Stimulated activated CD4-positive, alpha-beta T cell treated with anti-CD3 and anti-CD28 coated beads, Interleukin-1b, Interleukin-23, amount 100 ng/mL, for 1 hour (primary cell): ENCODE measurements around the gene MOB3C.

Source experiments
- DNase-seq, 2 donors: peaks; one replicate each; pipeline ENCODE4 v3.0.0-alpha.2; 2020; ENCODE audit warnings: low read depth in 2 of 2

The MOB3C gene

GRCh38 chr1:46638921-46639320, 22.3 kb upstream of the MOB3C start:
- no peak for DNase-seq

GRCh38 chr1:46637444-46638083, 21.0 kb upstream of the MOB3C start:
- DNase-seq, result no peak

- DNase-seq, result no peak
These were observed 18.6 kb upstream of the MOB3C start for GRCh38 chr1:46635205-46635604.

GRCh38 chr1:46630719-46631118, 14.1 kb upstream of the MOB3C start:
- DNase-seq, result no peak

GRCh38 chr1:46623743-46624644, 7.4 kb upstream of the MOB3C start:
- DNase-seq, result no peak

GRCh38 chr1:46622344-46622743, 5.7 kb upstream of the MOB3C start:
- DNase-seq, result no peak

GRCh38 chr1:46621930-46622329, 5.3 kb upstream of the MOB3C start:
- DNase-seq, result no peak

GRCh38 chr1:46619656-46620258, 3.1 kb upstream of the MOB3C start:
- DNase-seq, result no peak

- DNase-seq, result no peak
These were observed 2.3 kb upstream of the MOB3C start for GRCh38 chr1:46618754-46619415.

- DNase-seq, result no peak
These were observed 1.2 kb upstream of the MOB3C start for GRCh38 chr1:46617833-46618232.

- no peak for DNase-seq
These were observed 643 bp upstream of the MOB3C start for GRCh38 chr1:46617108-46617800.

- DNase-seq, result no peak
These were observed 876 bp downstream of the MOB3C start for GRCh38 chr1:46615735-46616134.

- DNase-seq, result no peak
These were observed 1.5 kb downstream of the MOB3C start for GRCh38 chr1:46615088-46615487.

- DNase-seq, result no peak
These were observed 2.0 kb downstream of the MOB3C start for GRCh38 chr1:46614604-46614984.

GRCh38 chr1:46613661-46614603, 2.7 kb downstream of the MOB3C start:
- no peak for DNase-seq

- no peak for DNase-seq
These were observed 3.5 kb downstream of the MOB3C start for GRCh38 chr1:46612937-46613660.

GRCh38 chr1:46611691-46612221, 4.9 kb downstream of the MOB3C start:
- no peak for DNase-seq

- no peak for DNase-seq
These were observed 9.1 kb downstream of the MOB3C start for GRCh38 chr1:46607345-46608130.
